CD14-positive monocyte (primary cell): ENCODE data around the gene EPG5. TPM values are rescaled to one million over a fixed set of nuclear protein-coding genes. Genes with fewer than 3 reads are reported as not detected.

Experiments
- DNase-seq, 3 donors: peaks; one replicate each; pipeline ENCODE4 v3.0.0-alpha.2; 2011 to 2022
- H2AFZ ChIP-seq: 2 replicates; pipeline ENCODE4 v1.6.0; 2012; ENCODE audit warnings: mild to moderate bottlenecking, low read depth, low read length, inconsistent platforms; ENCODE audit not compliant: insufficient read depth, poor library complexity, severe bottlenecking
- H3K27ac ChIP-seq, 2 donors: 1 replicate in 1 of 2; 2 replicates in 1 of 2; pipeline ENCODE4 v1.5.1; 2012 to 2013; ENCODE audit warnings: low read length in 2 of 2, control low read depth in 1 of 2, inconsistent platforms in 1 of 2, low read depth in 1 of 2, mild to moderate bottlenecking in 1 of 2
- H3K27me3 ChIP-seq, 2 donors: one replicate each; pipeline versions ENCODE4 v1.6.0 to v1.6.1; 2011 to 2013; ENCODE audit warnings: low read length in 2 of 2; ENCODE audit not compliant: control insufficient read depth in 2 of 2, insufficient read depth in 2 of 2
- H3K36me3 ChIP-seq, 2 donors: replicated peaks in 1 of 2; 1 replicate in 1 of 2; 2 replicates in 1 of 2; pipeline versions ENCODE4 v1.5.1 to v1.6.1; 2012 to 2013; ENCODE audit warnings: low read length in 2 of 2, control low read depth in 1 of 2, inconsistent platforms in 1 of 2, mild to moderate bottlenecking in 1 of 2; ENCODE audit not compliant: insufficient read depth in 2 of 2, control insufficient read depth in 1 of 2
- H3K4me1 ChIP-seq, 2 donors: 1 replicate in 1 of 2; 2 replicates in 1 of 2; pipeline versions ENCODE4 v1.5.1 to v1.6.1; 2012 to 2013; ENCODE audit warnings: low read length in 2 of 2, control low read depth in 1 of 2, inconsistent platforms in 1 of 2, mild to moderate bottlenecking in 1 of 2, moderate library complexity in 1 of 2; ENCODE audit not compliant: insufficient read depth in 2 of 2, control insufficient read depth in 1 of 2
- H3K4me2 ChIP-seq: replicated peaks from 2 replicates; pipeline ENCODE3; 2012; ENCODE audit warnings: low read length, moderate library complexity, mild to moderate bottlenecking; ENCODE audit not compliant: poor library complexity, severe bottlenecking; ENCODE audit errors: extremely low read depth
- H3K4me3 ChIP-seq, 3 experiments: fragments of 200-600 bp in 1 of 3; sonication (generic) in 1 of 3; replicated peaks in 1 of 3; 1 replicate in 2 of 3; 2 replicates in 1 of 3; pipeline ENCODE4 v1.5.1; 2011 to 2013; ENCODE audit warnings: low read length in 3 of 3, mild to moderate bottlenecking in 3 of 3, control low read depth in 2 of 3, low read depth in 2 of 3, inconsistent platforms in 1 of 3, moderate library complexity in 1 of 3
- H3K79me2 ChIP-seq: 2 replicates; pipeline ENCODE4 v1.6.0; 2012; ENCODE audit warnings: mild to moderate bottlenecking, control low read depth, inconsistent platforms, low read length, moderate library complexity; ENCODE audit not compliant: insufficient read depth
- H3K9ac ChIP-seq: 2 replicates; pipeline ENCODE4 v1.6.0; 2017; ENCODE audit warnings: low read length, mild to moderate bottlenecking; ENCODE audit not compliant: insufficient read depth, poor library complexity, severe bottlenecking
- H3K9me3 ChIP-seq, 2 donors: replicated peaks in 1 of 2; 1 replicate in 1 of 2; 2 replicates in 1 of 2; pipeline versions ENCODE4 v1.5.1 to v1.6.1; 2012 to 2013; ENCODE audit warnings: low read length in 2 of 2, control low read depth in 1 of 2; ENCODE audit not compliant: control insufficient read depth in 1 of 2, insufficient read depth in 1 of 2
- H4K20me1 ChIP-seq: 2 replicates; pipeline ENCODE4 v1.6.0; 2012; ENCODE audit warnings: mild to moderate bottlenecking, low read length, control low read depth, moderate library complexity; ENCODE audit not compliant: insufficient read depth
- H3K27ac Mint-ChIP-seq, 7 donors: one replicate each; pipeline ENCODE4 v1.8.0; 2020; ENCODE audit warnings: mild to moderate bottlenecking in 7 of 7, mixed read lengths in 7 of 7, moderate library complexity in 6 of 7, inconsistent platforms in 2 of 7
- H3K27me3 Mint-ChIP-seq, 3 donors: one replicate each; pipeline ENCODE4 v1.8.0; 2021 to 2022; ENCODE audit warnings: low read depth in 3 of 3, mild to moderate bottlenecking in 3 of 3, mixed read lengths in 3 of 3, moderate library complexity in 3 of 3, inconsistent platforms in 1 of 3
- H3K36me3 Mint-ChIP-seq, 2 donors: one replicate each; pipeline ENCODE4 v1.8.0; 2020; ENCODE audit warnings: mixed read lengths in 2 of 2, inconsistent platforms in 1 of 2, mild to moderate bottlenecking in 1 of 2
- H3K4me1 Mint-ChIP-seq: one replicate; pipeline ENCODE4 v1.8.0; 2020; ENCODE audit warnings: mild to moderate bottlenecking, mixed read lengths
- H3K4me3 Mint-ChIP-seq, 2 donors: one replicate each; pipeline ENCODE4 v1.8.0; 2020; ENCODE audit warnings: mild to moderate bottlenecking in 2 of 2, mixed read lengths in 2 of 2, moderate library complexity in 1 of 2
- H3K9me3 Mint-ChIP-seq, 7 donors: one replicate each; pipeline ENCODE4 v1.8.0; 2020 to 2022; ENCODE audit warnings: mixed read lengths in 7 of 7, mild to moderate bottlenecking in 6 of 7, moderate library complexity in 6 of 7, inconsistent platforms in 2 of 7
- CTCF ChIP-seq: fragments of 200-600 bp; IDR thresholded peaks from one replicate; pipeline ENCODE4 v1.8.0; 2022; ENCODE audit warnings: antibody characterized with exemption, mild to moderate bottlenecking
- WGBS: methylation state at CpG from one replicate; pipeline ENCODE4 v1.1.5; 2013; ENCODE audit warnings: missing lambda C conversion rate; ENCODE audit not compliant: insufficient coverage; 5-methylcytosine and 5-hydroxymethylcytosine counted together
- intact Hi-C, 2 donors: fragments of 100-400 bp; cut with micrococcal nuclease; formaldehyde crosslinking; loops; one replicate each; pipeline versions ENCODE4 v1.15.0 to v1.15.1; 2023
- polyA plus RNA-seq, 3 donors: library from polyadenylated mRNA; depleted of rRNA in 1 of 3; unstranded in 2 of 3; stranded (reverse) in 1 of 3; fragments of 300-500 nt in 2 of 3; fragments of >200 nt in 1 of 3; fragmentation: Illumina TruSeq in 2 of 3; gene quantifications; 1 replicate in 2 of 3; 2 replicates in 1 of 3; pipeline ENCODE4 v1.2.3, GENCODE V29; 2012 to 2021

Gene EPG5
- polyA plus RNA-seq, 3 donors = 1.3 to 15.9 (median 1.4) TPM

DNA sequence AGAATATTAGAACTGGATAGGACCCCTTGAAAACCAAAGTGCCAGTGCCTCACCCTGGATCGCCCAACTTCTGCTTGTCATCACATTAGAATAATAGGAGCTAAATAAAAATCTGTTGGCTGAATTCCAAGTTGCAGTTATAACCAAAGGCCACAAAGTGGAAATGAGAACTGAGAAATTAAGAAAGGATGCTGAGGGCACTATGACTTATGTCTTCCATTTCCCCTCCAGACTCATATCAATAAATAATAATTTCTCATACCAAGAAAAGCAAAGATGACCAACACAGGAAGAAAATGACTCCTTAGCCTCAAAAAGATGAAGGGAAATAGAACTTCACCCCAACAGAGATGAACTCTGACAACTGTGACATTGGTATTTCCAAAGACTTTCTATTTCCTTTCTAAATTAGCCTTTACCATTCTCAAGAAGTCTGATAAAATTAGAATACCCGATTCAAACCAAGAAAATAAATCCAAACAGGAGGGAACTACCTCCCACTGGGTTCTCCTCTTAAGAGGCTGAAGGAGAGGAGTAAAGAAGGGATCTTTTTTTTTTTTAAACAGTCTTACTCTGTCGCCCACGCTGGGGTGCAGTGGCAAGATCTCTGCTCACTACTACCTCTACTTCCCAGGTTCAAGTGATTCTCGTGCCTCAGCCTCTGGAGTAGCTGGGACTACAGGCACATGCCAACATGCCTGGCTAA is 46.5 kb upstream of the EPG5 start:
- Histone ChIP-seq H2AFZ (no peak overlapping the region), H3K27me3 (no peaks in the 10 kb centered on the region), H3K9me3 (no peaks in the 10 kb centered on the region), H3K4me2 (no peak overlapping the region), H4K20me1 (no peaks in the 10 kb centered on the region), H3K27ac (peak overlapping the region; percentile 3 to 75), H3K36me3 (peaks cover 3 to 32% of the 10 kb centered on the region in 2 donors), H3K79me2 (no peaks in the 10 kb centered on the region), H3K4me3 (no peak overlapping the region), H3K9ac (no peak overlapping the region), H3K4me1 (peaks cover 48 to 57% of the 10 kb centered on the region in 2 donors)
- Mint-ChIP-seq H3K9me3 (no peaks in the 10 kb centered on the region), H3K4me3 (no peak overlapping the region), H3K27me3 (no peaks in the 10 kb centered on the region), H3K36me3 (peaks cover 33 to 48% of the 10 kb centered on the region in 2 donors), H3K27ac (peak overlapping the region; percentile 64 to 82 (median 77)), H3K4me1 (peaks cover 54% of the 10 kb centered on the region)
- intact Hi-C loops = no loop called here
- 75% methylated on average over 1 of the region's 5 CpGs for WGBS
- peak; percentile 69 to 82 (median 77) for DNase-seq
- TF ChIP-seq CTCF = no peak

DNA sequence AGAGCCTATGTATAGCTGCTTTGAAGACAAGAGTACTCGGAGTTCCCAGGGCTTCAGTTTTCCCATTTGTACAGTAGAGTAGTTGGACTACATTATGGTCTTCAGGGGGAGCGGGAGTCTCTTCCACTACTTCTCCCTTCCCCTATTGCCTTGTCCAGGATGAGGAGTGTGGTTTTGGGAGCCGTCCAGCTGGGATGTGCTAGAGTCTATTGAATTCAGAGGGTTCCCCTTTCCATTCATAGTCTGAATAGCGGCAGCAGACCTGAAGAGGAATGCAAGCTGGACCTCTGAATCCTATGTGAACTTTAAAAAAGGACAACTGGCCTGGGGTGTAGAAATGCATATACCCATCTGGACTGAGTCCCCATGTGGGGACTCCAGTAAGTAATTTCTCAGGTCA is 43.5 kb upstream of the EPG5 start:
- no peak for TF ChIP-seq CTCF
- Histone ChIP-seq H2AFZ (no peak overlapping the region), H3K4me2 (peak overlapping the region; percentile 31), H3K9me3 (no peaks in the 10 kb centered on the region), H3K9ac (peak overlapping the region; percentile 71), H3K79me2 (no peaks in the 10 kb centered on the region), H3K27me3 (no peaks in the 10 kb centered on the region), H3K4me3 (peak overlapping the region in 1 of 3 experiments; percentile 53), H3K4me1 (peaks cover 59 to 68% of the 10 kb centered on the region in 2 donors), H3K27ac (peak overlapping the region; percentile 95 to 99), H4K20me1 (no peaks in the 10 kb centered on the region), H3K36me3 (peaks cover 12 to 30% of the 10 kb centered on the region in 2 donors)
- H3K27ac Mint-ChIP-seq = peak overlapping the region; percentile 95 to 100 (median 96)
- WGBS = no CpG with 5 or more reads among the region's 4 CpGs
- peaks cover 66% of the 10 kb centered on the region for H3K4me1 Mint-ChIP-seq
- H3K4me3 Mint-ChIP-seq = no peak overlapping the region
- H3K27me3 Mint-ChIP-seq = peaks cover 0 to 1% (median 0%) of the 10 kb centered on the region in 3 donors
- no peaks in the 10 kb centered on the region for H3K9me3 Mint-ChIP-seq
- peak in 2 of 3 donors; percentile 38 to 47 for DNase-seq
- H3K36me3 Mint-ChIP-seq = peaks cover 36 to 47% of the 10 kb centered on the region in 2 donors
- intact Hi-C loops = no loop called here
